ENCODE results near the gene THRB. TPM values are rescaled to one million over a fixed set of nuclear protein-coding genes. Genes with fewer than 3 reads are reported as not detected.

THRB gene
- total and polyA plus RNA-seq, 2 experiments from 2014 or later: 0.49 to 0.57 TPM

GRCh38 chr3:24365168-24365567 is 129.5 kb downstream of the THRB start:
- TF ChIP-seq CTCF (IDR thresholded peaks at IDR 0.05; ENCODE audit: low read depth, low read length): peak; percentile 23
- Histone ChIP-seq H3K4me1 (ENCODE audit: low read depth) (no peaks in the 10 kb centered on the region), H3K9me3 (ENCODE audit: low read depth) (no peaks in the 10 kb centered on the region), H3K27ac (no peak overlapping the region), H3K36me3 (no peaks in the 10 kb centered on the region), H3K4me3 (no peak overlapping the region), H3K27me3 (no peaks in the 10 kb centered on the region)
- peak in 1 of 2 donors; percentile 90 for DNase-seq (ENCODE audit: low read depth in 1 of 2, low spot score in 1 of 2)

- no peak overlapping the region for H3K27ac ChIP-seq
- no peaks in the 10 kb centered on the region for H3K27me3 ChIP-seq
- H3K9me3 ChIP-seq (ENCODE audit: low read depth): no peaks in the 10 kb centered on the region
- H3K4me3 ChIP-seq: no peak overlapping the region
- no peaks in the 10 kb centered on the region for H3K4me1 ChIP-seq (ENCODE audit: low read depth)
- no peak for DNase-seq (ENCODE audit: low read depth in 1 of 2, low spot score in 1 of 2)
- TF ChIP-seq CTCF (IDR thresholded peaks at IDR 0.05; ENCODE audit: low read depth, low read length): no peak
- H3K36me3 ChIP-seq: no peaks in the 10 kb centered on the region
These were observed 130.3 kb downstream of the THRB start for GRCh38 chr3:24364359-24364758.

- peak in 1 of 2 donors; percentile 69 for DNase-seq (ENCODE audit: low read depth in 1 of 2, low spot score in 1 of 2)
- no peaks in the 10 kb centered on the region for H3K4me1 ChIP-seq (ENCODE audit: low read depth)
- H3K9me3 ChIP-seq (ENCODE audit: low read depth): no peaks in the 10 kb centered on the region
- H3K27me3 ChIP-seq: no peaks in the 10 kb centered on the region
- TF ChIP-seq CTCF (IDR thresholded peaks at IDR 0.05; ENCODE audit: low read depth, low read length): no peak
- no peaks in the 10 kb centered on the region for H3K36me3 ChIP-seq
- no peak overlapping the region for H3K4me3 ChIP-seq
- no peak overlapping the region for H3K27ac ChIP-seq
These were observed 131.4 kb downstream of the THRB start for GRCh38 chr3:24363242-24363641.

GRCh38 chr3:24361623-24362022 is 133.0 kb downstream of the THRB start:
- H3K4me3 ChIP-seq: no peak overlapping the region
- no peak for TF ChIP-seq CTCF (IDR thresholded peaks at IDR 0.05; ENCODE audit: low read depth, low read length)
- H3K27me3 ChIP-seq: no peaks in the 10 kb centered on the region
- H3K9me3 ChIP-seq (ENCODE audit: low read depth): no peaks in the 10 kb centered on the region
- no peaks in the 10 kb centered on the region for H3K4me1 ChIP-seq (ENCODE audit: low read depth)
- no peak for DNase-seq (ENCODE audit: low read depth in 1 of 2, low spot score in 1 of 2)
- no peak overlapping the region for H3K27ac ChIP-seq
- no peaks in the 10 kb centered on the region for H3K36me3 ChIP-seq

- no peak overlapping the region for H3K4me3 ChIP-seq
- TF ChIP-seq CTCF (IDR thresholded peaks at IDR 0.05; ENCODE audit: low read depth, low read length): no peak
- H3K9me3 ChIP-seq (ENCODE audit: low read depth): no peaks in the 10 kb centered on the region
These were observed 133.7 kb downstream of the THRB start for GRCh38 chr3:24360957-24361356.

More at GRCh38 chr3:24360957-24361356, 133.7 kb downstream of the THRB start:
- H3K36me3 ChIP-seq: no peaks in the 10 kb centered on the region
- no peaks in the 10 kb centered on the region for H3K4me1 ChIP-seq (ENCODE audit: low read depth)
- no peak for DNase-seq (ENCODE audit: low read depth in 1 of 2, low spot score in 1 of 2)
- no peak overlapping the region for H3K27ac ChIP-seq
- H3K27me3 ChIP-seq: no peaks in the 10 kb centered on the region
